T-helper 22 cell (primary cell): ENCODE results near the gene ZNF687.

Source experiments
- DNase-seq: peaks from one replicate; pipeline ENCODE4 v3.0.0-alpha.2; 2020; ENCODE audit warnings: low read depth

The ZNF687 gene

GRCh38 chr1:151282883-151283725 is 1.0 kb downstream of the ZNF687 start:
- DNase-seq = no peak

- DNase-seq = no peak
These were observed 2.0 kb downstream of the ZNF687 start for GRCh38 chr1:151284013-151284577.

GRCh38 chr1:151286619-151287340 is 4.7 kb downstream of the ZNF687 start:
- DNase-seq = no peak

- DNase-seq = no peak
These were observed 5.2 kb downstream of the ZNF687 start for GRCh38 chr1:151287341-151287699.

- no peak for DNase-seq
These were observed 5.8 kb downstream of the ZNF687 start for GRCh38 chr1:151287767-151288500.

GRCh38 chr1:151288502-151288901 is 6.4 kb downstream of the ZNF687 start:
- DNase-seq = no peak

GRCh38 chr1:151289080-151289935 is 7.2 kb downstream of the ZNF687 start:
- DNase-seq = no peak

GRCh38 chr1:151289991-151290708 is 8.1 kb downstream of the ZNF687 start:
- DNase-seq = no peak

GRCh38 chr1:151290709-151291303 is 8.7 kb downstream of the ZNF687 start:
- DNase-seq = no peak

GRCh38 chr1:151292207-151293030 is 10.3 kb downstream of the ZNF687 start:
- no peak for DNase-seq

- no peak for DNase-seq
These were observed 11.0 kb downstream of the ZNF687 start for GRCh38 chr1:151293093-151293492.

- DNase-seq = no peak
These were observed 12.8 kb downstream of the ZNF687 start for GRCh38 chr1:151294742-151295462.

- no peak for DNase-seq
These were observed 27.8 kb downstream of the ZNF687 start for GRCh38 chr1:151309811-151310323.

GRCh38 chr1:151311011-151311410 is 28.9 kb downstream of the ZNF687 start:
- DNase-seq = no peak

GRCh38 chr1:151311589-151312331 is 29.7 kb downstream of the ZNF687 start:
- DNase-seq = peak; percentile 61

GRCh38 chr1:151312411-151312810 is 30.3 kb downstream of the ZNF687 start:
- no peak for DNase-seq

GRCh38 chr1:151312826-151313225 is 30.7 kb downstream of the ZNF687 start:
- DNase-seq = no peak

GRCh38 chr1:151313501-151313900 is 31.4 kb downstream of the ZNF687 start:
- DNase-seq = no peak
